NCI-H187 treated with DMSO at 0.1 percent for 48 hours (cell line): Measurements from ENCODE around the gene CALM3.
"Not testable (repeated sequence)": the region's sequence is repeated elsewhere in the genome, so short reads cannot be mapped to it uniquely, and the experiment has no call there.

Experiments used
- DNase-seq: peaks from one replicate; lab custom pipeline; 2025; lab: John Stamatoyannopoulos, UW

Gene CALM3

GRCh38 chr19:46601318-46602224 is at the start of gene CALM3:
Gene CALM3, plus strand, starts transcription at chr19:46601330. Its CDS starts 105 bp downstream, at chr19:46601435.
- DNase-seq: no peak

GRCh38 chr19:46552891-46553290 is 48.2 kb upstream of the CALM3 start:
- no peak for DNase-seq

GRCh38 chr19:46554161-46554560 is 47.0 kb upstream of the CALM3 start:
- no peak for DNase-seq

- DNase-seq: no peak
Observed at GRCh38 chr19:46555628-46556280, 45.4 kb upstream of the CALM3 start.

- DNase-seq: not testable (repeated sequence)
Observed at GRCh38 chr19:46556471-46556870, 44.7 kb upstream of the CALM3 start.

GRCh38 chr19:46559203-46559602 is 41.9 kb upstream of the CALM3 start:
- no peak for DNase-seq

- DNase-seq: not testable (repeated sequence)
Observed at GRCh38 chr19:46559675-46560074, 41.5 kb upstream of the CALM3 start.

- DNase-seq: no peak
Observed at GRCh38 chr19:46564701-46565100, 36.4 kb upstream of the CALM3 start.

GRCh38 chr19:46571495-46571894 is 29.6 kb upstream of the CALM3 start:
- no peak for DNase-seq

- no peak for DNase-seq
Observed at GRCh38 chr19:46573679-46574498, 27.2 kb upstream of the CALM3 start.

- DNase-seq: no peak
Observed at GRCh38 chr19:46574533-46574932, 26.6 kb upstream of the CALM3 start.

- DNase-seq: no peak
Observed at GRCh38 chr19:46578450-46578849, 22.7 kb upstream of the CALM3 start.

GRCh38 chr19:46579361-46579879 is 21.7 kb upstream of the CALM3 start:
- no peak for DNase-seq

- DNase-seq: no peak
Observed at GRCh38 chr19:46580247-46580646, 20.9 kb upstream of the CALM3 start.

- no peak for DNase-seq
Observed at GRCh38 chr19:46585539-46585938, 15.6 kb upstream of the CALM3 start.

GRCh38 chr19:46586294-46586693 is 14.8 kb upstream of the CALM3 start:
- DNase-seq: no peak

GRCh38 chr19:46587861-46588260 is 13.3 kb upstream of the CALM3 start:
- no peak for DNase-seq

GRCh38 chr19:46591254-46591653 is 9.9 kb upstream of the CALM3 start:
- DNase-seq: no peak

GRCh38 chr19:46591870-46592269 is 9.3 kb upstream of the CALM3 start:
- no peak for DNase-seq

- no peak for DNase-seq
Observed at GRCh38 chr19:46596008-46596407, 5.1 kb upstream of the CALM3 start.

GRCh38 chr19:46598372-46598917 is 2.7 kb upstream of the CALM3 start:
- DNase-seq: no peak
